HepG2 (cell line): ENCODE results near the gene NUDT8. TPM values are rescaled to one million over a fixed set of nuclear protein-coding genes. Genes with fewer than 3 reads are reported as not detected.

Experiments
- ETV6 ChIP-seq: sonication (generic); formaldehyde crosslinking; conservative IDR thresholded peaks from 2 replicates; pipeline ENCODE4 v1.4.0; 2020; ENCODE audit warnings: missing genetic modification reagents
- JUNB ChIP-seq: sonication (generic); formaldehyde crosslinking; IDR thresholded peaks from 2 replicates; pipeline ENCODE4 v1.8.0; 2022; ENCODE audit warnings: missing genetic modification reagents, mild to moderate bottlenecking, borderline replicate concordance
- KIAA2018 ChIP-seq: sonication (generic); formaldehyde crosslinking; IDR thresholded peaks from 2 replicates; pipeline ENCODE4 v1.5.0; 2020; ENCODE audit warnings: mild to moderate bottlenecking, missing genetic modification reagents, borderline replicate concordance
- MEIS1 ChIP-seq: sonication (generic); formaldehyde crosslinking; IDR thresholded peaks from 2 replicates; pipeline ENCODE4 v1.9.0; 2021; ENCODE audit warnings: mild to moderate bottlenecking, missing genetic modification reagents, moderate library complexity, borderline replicate concordance
- NAIF1 ChIP-seq: sonication (generic); formaldehyde crosslinking; IDR thresholded peaks from 2 replicates; pipeline ENCODE4 v1.5.0; 2020; ENCODE audit warnings: mild to moderate bottlenecking, missing genetic modification reagents, borderline replicate concordance
- NKX3-1 ChIP-seq: sonication (generic); formaldehyde crosslinking; IDR thresholded peaks from 2 replicates; pipeline ENCODE4 v1.5.0; 2020; ENCODE audit warnings: missing genetic modification reagents
- RORA ChIP-seq: sonication (generic); formaldehyde crosslinking; IDR thresholded peaks from 2 replicates; pipeline ENCODE4 v1.5.0; 2020; ENCODE audit warnings: mild to moderate bottlenecking, missing genetic modification reagents, moderate library complexity
- SMAD9 ChIP-seq: sonication (generic); formaldehyde crosslinking; IDR thresholded peaks from 2 replicates; pipeline ENCODE4 v1.5.1; 2020; ENCODE audit warnings: mild to moderate bottlenecking, missing genetic modification reagents
- TCF7 ChIP-seq: sonication (generic); IDR thresholded peaks from 2 replicates; pipeline ENCODE4 v1.6.1; 2016; ENCODE audit warnings: antibody characterized with exemption, low read depth
- ZHX2 ChIP-seq, 2 experiments: sonication (generic) in 1 of 2; formaldehyde crosslinking in 1 of 2; IDR thresholded peaks; 2 replicates each; pipeline versions ENCODE4 v1.6.1 to v1.9.0; 2014 to 2022; ENCODE audit warnings: antibody characterized with exemption in 1 of 2, borderline replicate concordance in 1 of 2, inconsistent platforms in 1 of 2, low read depth in 1 of 2, missing genetic modification reagents in 1 of 2
- ZNF121 ChIP-seq: sonication (generic); formaldehyde crosslinking; IDR thresholded peaks from 2 replicates; pipeline ENCODE4 v1.5.0; 2020; ENCODE audit warnings: mild to moderate bottlenecking, missing genetic modification reagents
- ZNF331 ChIP-seq: sonication (generic); formaldehyde crosslinking; IDR thresholded peaks from 2 replicates; pipeline ENCODE4 v1.4.0; 2020; ENCODE audit warnings: missing genetic modification reagents
- polyA plus RNA-seq, 8 experiments: library from polyadenylated mRNA; depleted of rRNA in 3 of 8; stranded (reverse) in 7 of 8; unstranded in 1 of 8; fragments of >200 nt; fragmentation: Illumina TruSeq in 4 of 8; extraction: Trizol in 4 of 8; gene quantifications; 2 replicates each; pipeline versions ENCODE4 v1.2.1 to v1.2.3, GENCODE V29; 2011 to 2016; ENCODE audit warnings: low read depth in 4 of 8, missing spikeins in 1 of 8, mixed read lengths in 1 of 8; ENCODE audit not compliant: insufficient read depth in 1 of 8
- total RNA-seq, 5 experiments: library from RNA; depleted of rRNA; stranded (reverse); fragments of >200 nt; fragmentation: Illumina TruSeq; extraction: Trizol; gene quantifications; 2 replicates each; pipeline ENCODE4 v1.2.3, GENCODE V29; 2016; ENCODE audit warnings: low read depth in 1 of 5

Gene NUDT8
- total and polyA plus RNA-seq, 2 of the 13 experiments (the other 11 are each of a cell fraction or from before 2014, with no cell fraction given), result 6.7 to 25.8 TPM

GRCh38 chr11:67629386-67630227 is at the start of gene NUDT8 (continued):
- TF ChIP-seq ZHX2 (IDR thresholded peaks at IDR 0.05; ENCODE audit: low read depth) (no peak), ZHX2 (CRISPR knock-in tag; IDR thresholded peaks at IDR 0.05; ENCODE audit: borderline replicate concordance) (0 out of 2 replicates have a peak, but pooled peaks have one; percentile 49), ZNF331 (CRISPR knock-in tag) (peak; percentile 61), NKX3-1 (peak; percentile 65; the same call in 1 of the 2 replicates), ETV6 (peak; percentile 53; the same call in 1 of the 2 replicates), KIAA2018 (no peak), TCF7 (no peak), SMAD9 (CRISPR knock-in tag) (peak; percentile 72; the same call in 1 of the 2 replicates), MEIS1 (CRISPR knock-in tag) (peak; percentile 88), RORA (CRISPR knock-in tag) (no peak), ZNF121 (peak; percentile 28; the same call in 1 of the 2 replicates), JUNB (CRISPR knock-in tag) (no peak), NAIF1 (CRISPR knock-in tag) (no peak)
